ENCODE results near the gene CAMKK2.
A peak's percentile ranks its signal among the peaks of the same experiment; 100 is the strongest.
"Not testable (repeated sequence)": the region's sequence is repeated elsewhere in the genome, so short reads cannot be mapped to it uniquely, and the experiment has no call there.

Gene CAMKK2

DNA sequence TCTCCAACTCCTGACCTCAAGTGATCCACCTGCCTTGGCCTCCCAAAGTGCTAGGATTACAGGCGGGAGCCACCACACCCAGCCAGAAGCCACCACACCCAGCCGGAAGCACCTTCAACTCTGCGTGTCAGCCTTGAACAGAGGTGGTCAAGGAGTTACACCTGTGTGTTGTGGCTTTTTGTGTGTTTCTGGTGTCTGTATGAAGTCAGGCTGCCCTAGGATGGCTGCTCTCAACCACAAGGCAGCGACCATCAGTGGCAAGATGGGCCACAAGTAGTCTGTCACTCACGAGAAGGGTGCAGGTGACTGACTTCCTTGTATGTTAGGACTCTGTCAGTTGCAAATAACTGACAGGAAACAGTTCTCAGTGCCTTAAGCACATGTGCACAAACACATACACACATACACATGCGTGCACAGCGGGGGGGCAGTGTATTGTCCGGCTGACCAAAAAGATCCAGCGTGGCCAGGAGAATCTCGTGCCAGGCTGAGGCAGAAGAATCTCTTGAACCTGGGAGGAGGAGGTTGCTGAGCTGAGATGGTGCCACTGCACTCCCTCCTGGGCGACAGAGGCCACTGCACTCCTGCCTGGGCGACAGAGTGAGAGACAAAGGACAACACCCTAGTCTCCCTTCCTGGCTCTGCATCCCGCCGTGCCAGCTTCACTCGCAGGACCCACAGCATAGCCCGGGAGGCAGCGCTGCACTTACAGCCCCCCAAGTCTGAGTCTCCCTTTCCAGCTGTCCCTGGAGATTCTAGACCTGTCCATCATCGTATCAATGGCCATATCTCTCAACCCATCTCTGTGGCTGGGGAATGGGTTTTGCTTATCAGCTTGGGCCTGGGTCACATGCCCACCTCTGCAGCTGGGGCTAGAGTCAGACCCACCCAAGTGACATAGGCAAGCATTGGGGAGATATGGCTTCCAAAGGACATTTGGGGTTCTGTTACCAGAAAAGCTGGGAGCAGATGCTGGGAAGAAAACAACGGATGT is 72.9 kb downstream of the CAMKK2 start:
- no peak for DNase-seq (ENCODE audit: low spot score)

DNA sequence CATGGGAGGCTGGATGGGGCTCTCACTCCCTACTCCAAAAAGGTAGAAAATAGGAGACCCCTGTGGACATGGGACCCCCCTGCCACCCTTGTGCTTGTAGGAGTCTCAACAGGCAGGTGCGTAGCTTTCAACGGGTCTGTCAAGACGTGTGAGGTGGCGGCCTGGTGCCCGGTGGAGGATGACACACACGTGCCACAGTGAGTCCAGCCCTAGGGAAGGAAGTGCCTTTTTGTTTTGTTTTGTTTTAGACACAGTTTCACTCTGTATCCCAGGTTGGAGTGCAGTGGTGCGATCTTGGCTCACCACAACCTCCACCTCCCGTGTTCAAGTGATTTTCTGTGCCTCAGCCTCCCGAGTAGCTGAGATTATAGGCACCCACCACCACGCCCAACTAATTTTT is 73.7 kb downstream of the CAMKK2 start:
- no peak for DNase-seq (ENCODE audit: low spot score)

DNA sequence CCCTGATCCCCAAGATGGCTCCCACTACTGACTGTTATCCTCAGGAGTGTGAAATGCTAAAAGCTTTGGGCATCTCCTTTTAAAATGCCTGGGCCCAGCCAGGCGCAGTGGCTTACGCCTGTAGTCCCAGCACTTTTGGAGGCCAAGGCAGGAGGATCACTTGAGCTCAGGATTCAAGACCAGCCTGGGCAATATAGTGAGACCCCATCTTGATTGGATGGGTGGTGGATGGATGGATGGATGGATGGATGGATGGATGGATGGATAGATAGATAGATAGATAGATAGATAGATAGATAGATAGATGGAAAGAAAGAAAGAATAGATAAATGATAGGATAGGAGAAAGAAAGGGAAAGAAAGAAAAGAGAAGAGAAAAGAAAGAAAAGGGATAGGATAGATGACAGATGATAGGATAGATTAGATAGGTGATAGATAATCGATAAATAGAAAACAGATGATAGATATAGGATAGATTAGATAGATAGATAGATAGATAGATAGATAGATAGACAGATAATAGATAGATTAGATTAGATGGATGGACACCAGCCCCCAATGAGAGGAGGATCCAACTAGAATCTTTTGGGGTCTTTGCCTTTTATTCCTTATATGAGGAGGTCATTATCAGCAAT is 77.0 kb downstream of the CAMKK2 start:
- DNase-seq (ENCODE audit: low spot score): no peak

DNA sequence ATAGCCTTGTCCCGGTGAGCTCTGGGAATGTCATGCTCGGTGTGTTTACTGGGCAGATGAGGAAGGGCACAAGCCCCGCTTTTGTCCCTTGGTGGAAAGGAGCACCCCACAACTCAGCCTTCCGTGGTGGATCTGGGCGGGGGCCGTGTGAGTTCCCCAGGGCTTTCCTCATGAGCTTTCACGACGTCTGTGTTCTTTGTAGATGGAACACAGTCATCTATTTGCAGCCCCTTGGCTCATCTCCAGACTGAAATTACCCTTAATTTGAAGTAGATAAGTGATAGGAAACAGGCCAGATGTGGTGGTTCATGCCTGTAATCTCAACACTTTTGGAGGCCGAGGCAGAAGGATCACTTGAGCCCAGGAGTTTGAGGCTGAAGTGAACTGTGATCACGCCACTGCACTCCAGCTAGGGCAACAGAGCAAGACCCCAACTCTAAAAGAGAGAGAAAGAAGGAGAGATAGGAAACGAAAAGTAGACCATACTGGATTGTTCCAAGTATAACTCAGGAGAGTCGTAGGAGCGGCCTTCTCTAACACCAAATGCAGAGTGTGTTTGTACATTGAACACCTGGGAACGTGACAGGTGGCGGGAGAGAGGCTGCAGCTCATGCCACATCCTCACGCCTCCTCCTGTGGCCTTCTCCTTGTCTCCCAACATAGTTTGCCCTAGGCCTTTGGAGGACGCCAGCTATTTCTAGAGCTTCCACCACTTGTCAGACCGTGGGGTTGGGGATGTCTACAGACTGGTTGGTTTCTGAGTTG is 77.7 kb downstream of the CAMKK2 start:
- DNase-seq (ENCODE audit: low spot score): no peak

DNA sequence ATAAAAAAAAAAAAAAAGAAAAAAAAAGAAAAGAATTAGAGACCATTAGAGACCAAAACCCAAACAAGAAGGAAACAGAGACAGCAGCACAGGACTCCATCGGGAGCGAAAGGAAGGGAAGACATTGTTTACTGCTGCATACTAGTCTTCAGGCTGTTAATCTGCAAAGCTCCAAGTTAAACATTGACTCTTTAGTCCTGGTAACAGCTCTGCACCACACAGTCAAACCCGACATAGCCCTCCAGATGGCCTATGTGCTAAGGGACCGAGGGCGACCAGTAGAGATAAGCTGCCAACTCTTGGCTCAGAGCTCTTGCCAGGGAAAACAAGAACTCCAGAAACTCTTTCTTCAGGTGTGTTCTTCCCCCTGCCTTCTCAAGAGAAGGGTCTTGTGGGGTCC is 78.7 kb downstream of the CAMKK2 start:
- DNase-seq (ENCODE audit: low spot score): peak; percentile 47

DNA sequence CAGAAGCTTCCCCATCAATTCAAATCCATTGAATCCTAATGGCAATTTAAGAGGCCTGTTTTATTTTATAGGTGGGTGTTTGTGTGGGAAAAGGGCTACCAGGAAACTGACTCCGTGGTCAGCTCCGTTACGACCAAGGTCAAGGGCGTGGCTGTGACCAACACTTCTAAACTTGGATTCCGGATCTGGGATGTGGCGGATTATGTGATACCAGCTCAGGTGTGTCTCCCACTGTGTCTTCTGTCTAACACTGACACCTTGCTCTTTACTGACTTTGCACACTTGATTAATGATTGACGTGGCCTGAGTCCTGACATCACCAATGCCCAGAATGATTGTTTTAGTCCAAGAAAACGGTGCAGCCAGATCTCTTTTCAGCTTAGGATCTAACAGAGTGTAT is 79.4 kb downstream of the CAMKK2 start:
- peak; percentile 64 for DNase-seq (ENCODE audit: low spot score)

DNA sequence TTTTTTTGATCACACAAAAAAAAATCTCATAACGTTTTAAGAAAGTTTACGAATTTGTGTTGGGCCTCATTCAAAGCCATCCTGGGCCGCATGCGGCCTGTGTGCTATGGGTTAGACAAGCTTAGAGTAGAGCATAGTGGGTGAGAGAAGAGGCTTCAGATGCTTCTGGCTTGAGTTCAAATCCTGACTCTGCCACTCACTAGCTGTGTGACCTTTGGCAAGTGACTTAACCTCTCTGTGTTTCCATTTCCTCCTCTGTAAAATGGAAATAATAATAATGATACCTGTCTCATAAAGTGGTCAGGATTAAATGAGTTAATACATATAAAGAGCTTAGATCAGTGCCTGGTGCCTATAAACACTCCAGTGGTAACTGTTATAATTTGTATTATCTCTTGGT is 80.4 kb downstream of the CAMKK2 start:
- DNase-seq (ENCODE audit: low spot score): no peak

DNA sequence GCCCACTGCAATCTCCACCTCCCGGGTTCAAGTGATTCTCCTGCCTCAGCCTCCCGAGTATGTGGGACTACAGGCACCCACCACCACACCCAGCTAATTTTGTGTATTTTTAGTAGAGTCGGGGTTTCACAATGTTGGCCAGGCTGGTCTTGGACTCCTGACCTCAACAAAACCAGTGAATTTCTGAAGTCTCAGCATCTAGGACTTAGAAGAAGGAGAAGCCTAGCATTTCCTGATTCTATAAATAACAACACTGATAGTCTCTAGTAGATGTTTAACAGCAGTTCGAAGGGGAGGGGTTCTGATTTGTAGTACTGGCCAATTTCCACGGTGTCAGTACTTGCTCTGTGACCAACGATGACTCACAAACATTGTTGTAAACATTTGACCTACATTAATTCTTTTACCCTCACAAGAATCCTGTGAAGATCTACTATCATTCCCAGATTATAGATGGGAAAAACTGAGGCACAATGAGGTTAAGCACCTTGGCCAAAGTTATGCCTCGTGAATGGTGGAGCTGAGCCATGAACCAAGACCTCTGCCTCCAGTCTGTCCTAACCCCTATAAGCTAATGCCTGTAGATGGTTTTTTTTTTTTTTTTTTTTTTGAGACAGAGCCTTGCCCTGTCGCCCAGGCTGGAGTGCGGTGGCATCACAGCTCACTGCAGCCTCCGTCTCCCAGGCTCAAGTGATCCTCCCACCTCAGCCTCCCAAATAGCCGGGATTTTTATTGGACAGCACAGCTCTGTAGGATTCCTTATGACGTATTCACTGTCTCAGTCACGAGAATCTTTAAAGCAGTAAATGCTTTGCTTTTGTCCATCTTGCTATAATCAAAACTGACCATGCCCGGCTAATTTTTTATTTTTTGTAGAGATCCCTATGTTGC is 81.4 kb downstream of the CAMKK2 start:
- peak; percentile 95 for DNase-seq (ENCODE audit: low spot score)

DNA sequence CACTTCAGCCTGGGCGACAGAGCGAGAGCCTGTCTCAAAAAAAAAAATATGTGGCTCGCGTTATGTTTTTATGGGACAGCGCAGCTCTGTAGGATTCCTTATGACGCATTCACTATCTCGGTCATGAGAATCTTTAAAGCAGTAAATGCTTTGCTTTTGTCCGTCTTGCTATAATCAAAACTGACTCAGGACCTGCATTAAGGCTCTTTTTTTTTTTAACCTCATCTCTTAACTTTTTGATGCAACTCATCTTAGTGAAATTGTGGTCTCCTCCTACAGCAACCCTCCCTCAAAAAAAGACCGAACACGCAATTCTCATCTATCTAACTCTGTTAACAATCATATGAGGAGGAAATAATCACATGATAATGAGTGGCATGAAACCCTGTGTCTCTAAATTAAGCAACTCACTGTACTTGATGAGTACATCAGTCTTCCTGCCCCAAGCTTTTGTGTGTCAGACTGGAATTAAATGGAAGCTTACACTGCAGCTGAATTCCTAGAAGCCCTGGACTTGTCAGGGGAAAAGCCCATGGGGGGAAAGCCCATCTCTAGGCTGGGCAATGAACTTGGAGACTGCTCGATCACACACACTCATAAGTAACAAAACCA is 82.2 kb downstream of the CAMKK2 start:
- DNase-seq (ENCODE audit: low spot score): peak; percentile 80

DNA sequence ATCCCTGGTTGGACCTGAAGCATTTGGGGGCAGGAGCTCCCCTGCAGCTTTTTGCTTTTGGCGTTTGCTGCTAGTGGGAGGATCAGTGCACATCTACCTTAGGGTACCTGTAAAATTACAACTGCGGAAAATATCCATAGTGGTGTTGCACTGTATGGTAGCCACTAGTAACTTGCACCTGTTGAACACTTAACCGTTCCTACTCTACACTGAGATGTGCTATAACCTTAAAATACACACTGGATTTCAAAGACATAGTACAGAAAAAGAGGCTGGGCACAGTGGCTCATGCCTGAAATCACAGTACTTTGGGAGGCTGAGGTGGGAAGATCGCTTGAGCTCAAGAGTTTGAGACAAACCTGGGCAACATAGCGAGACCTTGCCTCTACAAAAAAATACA is 83.6 kb downstream of the CAMKK2 start:
- DNase-seq (ENCODE audit: low spot score): no peak

DNA sequence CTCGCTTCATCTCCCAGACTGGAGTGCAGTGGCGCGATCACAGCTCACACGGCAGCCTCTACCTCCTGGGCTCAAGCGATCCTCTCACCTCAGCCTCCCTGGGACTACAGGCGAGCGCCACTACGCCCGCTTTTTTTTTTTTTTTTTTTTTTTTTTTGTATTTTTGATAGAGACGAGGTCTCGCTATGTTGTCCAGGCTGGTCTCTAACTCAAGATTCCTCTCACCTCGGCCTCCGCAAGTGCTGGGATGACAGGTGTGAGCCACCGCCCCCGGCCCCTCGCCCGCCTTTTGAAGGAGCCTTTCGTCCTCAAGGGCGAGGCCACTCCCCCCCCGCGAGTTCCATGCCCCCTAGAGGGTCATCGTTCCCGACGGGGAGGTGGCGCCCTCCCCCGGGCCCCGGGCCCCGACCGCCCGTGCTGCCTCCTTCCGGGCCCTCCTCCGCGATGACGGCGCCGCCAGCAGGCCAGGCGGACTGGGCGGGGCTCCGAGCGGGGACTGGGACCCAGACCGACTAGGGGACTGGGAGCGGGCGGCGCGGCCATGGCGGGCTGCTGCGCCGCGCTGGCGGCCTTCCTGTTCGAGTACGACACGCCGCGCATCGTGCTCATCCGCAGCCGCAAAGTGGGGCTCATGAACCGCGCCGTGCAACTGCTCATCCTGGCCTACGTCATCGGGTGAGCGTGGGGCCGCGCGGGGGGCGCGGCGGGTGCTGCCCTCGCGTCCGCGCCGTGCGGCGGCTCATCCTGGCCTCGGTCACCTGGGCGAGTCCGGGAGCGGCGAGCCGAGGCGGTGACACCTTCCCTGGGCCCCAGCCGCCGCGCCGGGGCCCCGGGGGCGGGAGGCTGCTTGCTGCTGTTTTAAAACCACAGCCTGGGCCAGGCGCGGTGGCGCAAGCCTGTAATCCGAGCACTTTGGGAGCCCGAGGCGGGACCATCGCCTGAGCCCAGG is 86.6 kb downstream of the CAMKK2 start, which contains the start of gene P2RX4:
TSS of gene P2RX4 (plus strand) at position 506 of the 949 bp plus-strand sequence. CDS start at position 542, 36 bp downstream.
- DNase-seq (ENCODE audit: low spot score): peak; percentile 84

DNA sequence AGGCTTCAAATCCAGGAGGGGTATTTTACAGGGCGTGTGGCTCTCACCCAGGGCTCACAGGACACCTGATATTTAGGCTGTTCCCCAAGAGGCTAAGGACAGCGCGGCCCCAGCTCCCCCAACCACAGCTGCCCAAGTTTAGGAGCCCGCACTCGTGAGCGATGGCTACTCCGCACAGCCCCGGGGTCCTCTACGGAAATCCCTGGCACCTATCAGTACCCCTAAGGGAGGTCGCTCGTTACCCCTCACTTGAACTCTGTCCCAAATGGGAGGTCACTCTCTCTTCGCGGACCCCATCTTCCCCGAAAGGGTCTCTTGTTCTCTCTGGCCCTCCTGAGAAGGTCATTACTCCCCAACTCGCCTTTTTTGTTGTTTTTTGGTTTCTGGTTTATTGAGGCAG is 87.3 kb downstream of the CAMKK2 start:
- DNase-seq (ENCODE audit: low spot score): no peak

DNA sequence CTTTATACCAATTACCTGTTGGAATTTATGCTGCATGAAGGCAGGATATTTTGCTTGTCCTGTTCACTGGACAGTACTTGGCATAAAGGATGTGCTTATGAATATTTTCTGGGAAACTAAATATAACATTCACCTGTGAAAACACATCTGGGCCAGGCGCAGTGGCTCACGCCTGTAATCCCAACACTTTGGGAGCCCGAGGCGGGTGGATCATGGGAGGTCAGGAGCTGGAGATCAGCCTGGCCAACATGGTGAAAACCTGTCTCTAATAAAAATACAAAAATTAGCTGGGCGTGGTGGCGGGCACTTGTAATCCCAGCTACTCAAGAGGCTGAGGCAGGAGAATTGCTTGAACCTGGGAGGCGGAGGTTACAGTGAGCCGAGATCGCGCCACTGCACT is 87.9 kb downstream of the CAMKK2 start:
- DNase-seq (ENCODE audit: low spot score): not testable (repeated sequence)

DNA sequence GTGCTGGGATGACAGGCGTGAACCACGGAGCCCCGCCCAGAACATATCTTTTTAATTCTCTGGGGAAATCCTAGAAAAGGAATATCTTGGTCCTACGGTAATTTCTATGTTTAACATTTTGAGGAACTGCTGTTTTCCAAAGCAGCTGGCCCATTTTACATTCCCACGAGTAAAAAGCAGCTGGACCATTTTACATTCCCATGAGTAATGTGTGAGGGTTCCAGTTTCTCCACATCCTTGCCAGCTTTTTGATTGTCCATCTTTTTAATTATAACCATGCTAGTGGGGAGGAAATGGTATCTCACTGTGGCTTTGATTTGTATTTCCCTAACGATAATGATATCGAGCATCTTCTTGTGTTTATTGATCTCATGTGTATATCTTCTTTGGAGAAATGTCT is 91.0 kb downstream of the CAMKK2 start:
- DNase-seq (ENCODE audit: low spot score): no peak

DNA sequence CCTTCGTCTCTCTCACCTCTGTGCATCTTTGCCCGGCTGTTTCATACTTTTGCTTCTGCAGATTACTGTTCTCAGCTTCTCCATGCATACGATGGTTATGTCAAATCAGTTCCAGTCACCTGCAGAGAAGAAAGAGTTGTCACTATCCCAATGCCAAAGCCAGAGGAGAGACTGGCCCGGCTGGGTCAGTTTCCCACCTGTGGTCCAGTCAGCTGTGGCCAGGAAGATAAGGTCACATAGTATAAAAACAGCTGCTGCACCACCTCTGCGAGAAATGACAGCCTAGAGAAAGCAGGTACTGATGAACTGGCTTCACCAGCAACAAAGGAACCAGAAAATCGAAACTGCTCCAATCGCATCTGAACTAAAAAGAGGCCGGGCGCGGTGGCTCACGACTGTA is 93.0 kb downstream of the CAMKK2 start:
- DNase-seq (ENCODE audit: low spot score): no peak

DNA sequence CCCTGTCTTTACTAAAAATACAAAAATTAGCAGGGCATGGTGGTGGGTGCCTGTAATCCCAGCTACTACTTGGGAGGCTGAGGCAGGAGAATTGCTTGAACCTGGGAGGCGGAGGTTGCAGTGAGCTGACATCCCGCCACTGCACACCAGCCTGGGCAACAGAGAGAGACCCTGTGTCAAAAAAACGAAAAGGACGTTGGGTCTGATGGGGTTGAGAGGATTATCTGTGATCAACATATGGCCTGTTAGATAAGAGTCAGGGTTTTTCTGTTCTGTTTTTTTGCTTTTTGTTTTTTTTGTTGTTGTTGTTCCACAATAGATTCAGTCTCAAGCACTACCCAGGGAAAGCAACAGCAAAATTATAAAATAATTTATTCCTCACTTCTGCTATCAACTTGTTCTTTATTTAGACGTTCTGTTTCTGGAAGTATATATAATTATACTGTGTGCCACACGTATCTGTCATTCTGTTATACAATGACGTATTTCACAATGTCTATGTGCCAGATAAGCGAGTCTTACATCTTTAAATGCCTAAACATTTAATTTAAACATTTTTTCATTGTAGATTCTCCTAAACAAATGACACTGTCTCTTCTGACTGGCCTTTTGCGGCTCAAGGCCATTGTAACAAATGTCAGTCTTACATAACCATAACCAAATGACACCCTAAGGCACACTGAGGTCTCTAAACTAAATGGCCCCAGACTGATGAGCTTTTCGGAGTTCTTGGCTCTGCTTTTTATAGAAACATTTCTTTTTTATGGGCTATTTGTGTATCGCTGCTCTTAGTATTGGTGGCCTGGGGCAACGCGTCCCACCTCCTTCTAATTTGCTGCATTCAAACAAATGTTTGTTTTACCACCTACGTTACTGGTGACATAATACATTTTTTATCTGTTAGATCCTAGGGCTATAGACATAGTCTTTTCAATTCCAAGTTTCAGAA is 93.8 kb downstream of the CAMKK2 start:
- DNase-seq (ENCODE audit: low spot score): no peak

DNA sequence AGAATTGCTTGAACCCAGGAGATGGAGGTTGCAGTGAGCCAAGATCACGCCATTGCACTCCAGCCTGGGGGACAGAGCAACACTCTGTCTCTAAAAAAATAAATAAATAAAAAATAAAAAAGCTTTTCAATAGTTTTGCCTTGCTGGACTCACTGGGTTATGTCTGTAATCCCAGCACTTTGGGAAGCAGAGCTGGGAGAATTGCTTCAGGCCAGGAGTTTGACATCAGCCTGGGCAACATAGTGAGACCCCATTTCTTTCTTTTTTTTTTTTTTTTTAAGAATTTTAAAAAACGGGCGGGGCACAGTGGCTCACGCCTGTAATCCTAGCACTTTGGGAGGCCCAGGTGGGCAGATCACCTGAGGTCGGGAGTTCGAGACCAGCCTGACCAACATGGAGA is 95.4 kb downstream of the CAMKK2 start:
- not testable (repeated sequence) for DNase-seq (ENCODE audit: low spot score)

DNA sequence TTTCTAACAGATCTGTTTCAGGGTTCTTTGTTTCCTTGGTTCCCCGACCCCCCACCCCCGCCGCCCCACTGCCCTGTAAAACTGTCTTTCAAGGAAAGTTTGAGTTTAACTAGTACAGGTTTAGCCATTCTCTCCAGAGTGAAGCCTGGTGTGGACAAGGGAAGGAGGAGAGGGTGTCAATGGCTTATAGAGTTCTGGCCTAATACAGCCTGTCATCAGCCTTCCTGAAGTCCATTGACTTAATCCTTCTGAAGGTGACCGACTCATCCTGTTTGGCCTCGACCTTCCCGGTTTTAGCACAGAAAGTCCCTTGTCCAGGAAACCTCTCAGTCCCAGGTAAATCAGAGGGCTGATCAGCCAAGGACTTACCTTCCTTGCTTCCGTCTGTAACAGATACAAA is 97.6 kb downstream of the CAMKK2 start:
- no peak for DNase-seq (ENCODE audit: low spot score)

DNA sequence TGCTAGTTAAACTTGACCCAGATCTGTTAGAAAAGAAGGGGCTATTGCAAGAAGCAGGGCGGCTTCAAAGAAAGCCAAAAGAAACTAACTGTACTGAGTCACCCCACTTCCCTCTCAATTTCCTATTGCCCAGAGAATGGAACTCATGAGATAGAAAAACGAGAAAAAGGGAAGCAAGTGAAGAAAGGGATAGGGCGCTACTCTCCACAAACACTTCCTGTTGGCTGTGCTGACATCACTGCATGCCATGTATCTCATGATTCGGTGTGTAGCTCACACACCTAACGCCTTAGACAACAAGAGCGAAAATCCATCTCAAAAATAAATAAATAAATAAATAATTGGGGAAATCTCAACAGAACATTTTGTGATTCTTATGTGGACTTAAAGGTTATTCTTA is 99.6 kb downstream of the CAMKK2 start:
- peak; percentile 22 for DNase-seq (ENCODE audit: low spot score)

Data from kidney tubule cell (primary cell).